H7 (cell line): Measurements from ENCODE around the gene SCUBE3. TPM values are rescaled to one million over a fixed set of nuclear protein-coding genes. Genes with fewer than 3 reads are reported as not detected.

Experiments
- DNase-seq: peaks from one replicate; pipeline ENCODE4 v3.0.0; 2012
- H3K27me3 ChIP-seq: 2 replicates; pipeline ENCODE4 v1.6.0; 2011; ENCODE audit warnings: mild to moderate bottlenecking, low read length; ENCODE audit not compliant: control insufficient read depth, insufficient read depth
- H3K36me3 ChIP-seq: replicated peaks from 2 replicates; pipeline ENCODE4 v1.5.1; 2011; ENCODE audit warnings: low read length; ENCODE audit not compliant: control insufficient read depth, insufficient read depth
- H3K4me3 ChIP-seq: 2 replicates; pipeline ENCODE4 v1.5.1; 2011; ENCODE audit warnings: low read depth, mild to moderate bottlenecking, control low read depth, low read length, moderate library complexity; ENCODE audit not compliant: insufficient read depth
- total RNA-seq: library from RNA; depleted of rRNA; stranded (reverse); fragments of >200 nt; shearing (Covaris generic); gene quantifications from 2 replicates; pipeline ENCODE4 v1.2.3, GENCODE V29; 2014; rRNA removed

Gene SCUBE3
- 0.45 and 0.70 TPM in 2 replicates for total RNA-seq

GRCh38 chr6:35213824-35214756 lies at the start of gene SCUBE3:
TSS of gene SCUBE3 (plus strand) at chr6:35213956. CDS start at chr6:35214419, 463 bp downstream.
- peak; percentile 95 for DNase-seq
- Histone ChIP-seq H3K4me3 (peak within 1 kb of the TSS; percentile 55), H3K27me3 (peaks cover 71% of the 10 kb centered on the region), H3K36me3 (no peaks in the 10 kb centered on the region)

GRCh38 chr6:35164277-35164676 lies 49.5 kb upstream of the SCUBE3 start:
- H3K27me3 ChIP-seq = no peaks in the 10 kb centered on the region
- no peak overlapping the region for H3K4me3 ChIP-seq
- H3K36me3 ChIP-seq = no peaks in the 10 kb centered on the region
- DNase-seq = no peak

- Histone ChIP-seq H3K36me3 (no peaks in the 10 kb centered on the region), H3K4me3 (no peak overlapping the region), H3K27me3 (no peaks in the 10 kb centered on the region)
- no peak for DNase-seq
These were observed 48.9 kb upstream of the SCUBE3 start for GRCh38 chr6:35164868-35165267.

GRCh38 chr6:35165630-35166071 lies 48.1 kb upstream of the SCUBE3 start:
- H3K36me3 ChIP-seq = no peaks in the 10 kb centered on the region
- H3K27me3 ChIP-seq = no peaks in the 10 kb centered on the region; the same call in 1 of the 2 replicates
- no peak overlapping the region for H3K4me3 ChIP-seq
- DNase-seq = no peak

GRCh38 chr6:35166116-35166515 lies 47.6 kb upstream of the SCUBE3 start:
- Histone ChIP-seq H3K27me3 (no peaks in the 10 kb centered on the region; the same call in 1 of the 2 replicates), H3K4me3 (no peak overlapping the region), H3K36me3 (no peaks in the 10 kb centered on the region)
- DNase-seq = no peak

- H3K27me3 ChIP-seq = no peaks in the 10 kb centered on the region; the same call in 1 of the 2 replicates
- no peak for DNase-seq
- H3K36me3 ChIP-seq = no peaks in the 10 kb centered on the region
- no peak overlapping the region for H3K4me3 ChIP-seq
These were observed 47.2 kb upstream of the SCUBE3 start for GRCh38 chr6:35166520-35166919.

GRCh38 chr6:35167505-35167904 lies 46.3 kb upstream of the SCUBE3 start:
- Histone ChIP-seq H3K4me3 (no peak overlapping the region), H3K36me3 (no peaks in the 10 kb centered on the region), H3K27me3 (no peaks in the 10 kb centered on the region; the same call in 1 of the 2 replicates)
- no peak for DNase-seq

- H3K27me3 ChIP-seq = no peaks in the 10 kb centered on the region; the same call in 1 of the 2 replicates
These were observed 45.3 kb upstream of the SCUBE3 start for GRCh38 chr6:35168461-35168861.

GRCh38 chr6:35170166-35170565 lies 43.6 kb upstream of the SCUBE3 start:
- DNase-seq = no peak
- no peaks in the 10 kb centered on the region for H3K36me3 ChIP-seq
- no peaks in the 10 kb centered on the region; the same call in 1 of the 2 replicates for H3K27me3 ChIP-seq
- no peak overlapping the region for H3K4me3 ChIP-seq

More at GRCh38 chr6:35168461-35168861, 45.3 kb upstream of the SCUBE3 start:
- Histone ChIP-seq H3K4me3 (no peak overlapping the region), H3K36me3 (no peaks in the 10 kb centered on the region)
- DNase-seq = no peak

- DNase-seq = no peak
- H3K27me3 ChIP-seq = no peaks in the 10 kb centered on the region; the same call in 1 of the 2 replicates
- no peaks in the 10 kb centered on the region for H3K36me3 ChIP-seq
- H3K4me3 ChIP-seq = no peak overlapping the region
These were observed 42.9 kb upstream of the SCUBE3 start for GRCh38 chr6:35170891-35171290.

- Histone ChIP-seq H3K27me3 (no peaks in the 10 kb centered on the region; the same call in 1 of the 2 replicates), H3K4me3 (no peak overlapping the region), H3K36me3 (no peaks in the 10 kb centered on the region)
- DNase-seq = no peak
These were observed 40.7 kb upstream of the SCUBE3 start for GRCh38 chr6:35173044-35173426.

GRCh38 chr6:35173427-35174087 lies 40.2 kb upstream of the SCUBE3 start:
- no peaks in the 10 kb centered on the region; the same call in 1 of the 2 replicates for H3K27me3 ChIP-seq
- no peak for DNase-seq
- no peaks in the 10 kb centered on the region for H3K36me3 ChIP-seq
- no peak overlapping the region for H3K4me3 ChIP-seq

- Histone ChIP-seq H3K36me3 (no peaks in the 10 kb centered on the region), H3K4me3 (no peak overlapping the region), H3K27me3 (no peaks in the 10 kb centered on the region; the same call in 1 of the 2 replicates)
- DNase-seq = no peak
These were observed 39.7 kb upstream of the SCUBE3 start for GRCh38 chr6:35174088-35174434.

GRCh38 chr6:35174501-35174900 lies 39.3 kb upstream of the SCUBE3 start:
- Histone ChIP-seq H3K36me3 (no peaks in the 10 kb centered on the region), H3K4me3 (no peak overlapping the region), H3K27me3 (no peaks in the 10 kb centered on the region; the same call in 1 of the 2 replicates)
- no peak for DNase-seq
